IMR-90 (cell line): ENCODE results near the gene AMBRA1. TPM values are rescaled to one million over a fixed set of nuclear protein-coding genes. Genes with fewer than 3 reads are reported as not detected.
A peak's percentile ranks its signal among the peaks of the same experiment; 100 is the strongest.

Source experiments
- ATAC-seq: fragments of 200-7000 bp; cut with Tn5 transposase; 2 replicates; pipeline ENCODE4 v1.9.1; 2020; ENCODE audit warnings: low read depth, mild to moderate bottlenecking, moderate library complexity
- Bru-seq: library from RNA; stranded (reverse); fragments of 400-500 nt; gene quantifications from one replicate; lab custom pipeline; 2021; lab: Mats Ljungman, UMichigan
- BruChase-seq, 2 experiments: library from RNA; stranded (reverse); fragments of 400-500 nt; gene quantifications; one replicate each; lab custom pipeline; 2021; lab: Mats Ljungman, UMichigan
- BruUV-seq: library from RNA; stranded (reverse); fragments of 400-500 nt; replicated peaks from 2 replicates; lab custom pipeline; 2021; lab: Mats Ljungman, UMichigan
- CTCF ChIA-PET: fragments of 300-600 bp; formaldehyde crosslinking; extraction: SDS; loops from one replicate; lab custom pipeline; 2021; ENCODE audit warnings: antibody characterized with exemption; lab: Yijun Ruan, JAX
- POLR2A ChIA-PET: fragments of 300-600 bp; sonication (Branson Sonifier 250); formaldehyde crosslinking; loops from one replicate; lab custom pipeline; 2022; ENCODE audit warnings: antibody characterized with exemption; ENCODE audit not compliant: unreplicated experiment; lab: Charles Lee
- DNase-seq: peaks from one replicate; pipeline ENCODE4 v3.0.0; 2013
- H2AFZ ChIP-seq: replicated peaks from 2 replicates; pipeline ENCODE3; 2013; ENCODE audit warnings: low read length, mild to moderate bottlenecking; ENCODE audit not compliant: poor library complexity
- H2AK5ac ChIP-seq: 2 replicates; pipeline ENCODE4 v1.6.1; 2013; ENCODE audit warnings: low read depth, low read length, inconsistent platforms
- H2AK9ac ChIP-seq: replicated peaks from 2 replicates; pipeline ENCODE3; 2013; ENCODE audit warnings: mild to moderate bottlenecking, low read depth, low read length, moderate library complexity; ENCODE audit not compliant: poor library complexity
- H2BK120ac ChIP-seq: 2 replicates; pipeline ENCODE4 v1.6.1; 2013; ENCODE audit warnings: low read depth, low read length, inconsistent platforms
- H2BK15ac ChIP-seq: 3 replicates; pipeline ENCODE4 v1.6.1; 2013; ENCODE audit warnings: low read depth, low read length, inconsistent platforms
- H2BK20ac ChIP-seq: 2 replicates; pipeline ENCODE4 v1.6.1; 2013; ENCODE audit warnings: low read depth, mild to moderate bottlenecking, inconsistent platforms, low read length, moderate library complexity
- H2BK5ac ChIP-seq: 2 replicates; pipeline ENCODE4 v1.6.1; 2013; ENCODE audit warnings: mild to moderate bottlenecking, low read depth, low read length, inconsistent platforms; ENCODE audit not compliant: poor library complexity, severe bottlenecking
- H3K14ac ChIP-seq: replicated peaks from 2 replicates; pipeline ENCODE4 v1.6.1; 2013; ENCODE audit warnings: low read depth, low read length, inconsistent platforms
- H3K18ac ChIP-seq: 2 replicates; pipeline ENCODE4 v1.6.1; 2013; ENCODE audit warnings: low read depth, low read length, control low read depth
- H3K23ac ChIP-seq: 2 replicates; pipeline ENCODE4 v1.6.1; 2013; ENCODE audit warnings: low read depth, low read length, inconsistent platforms
- H3K27ac ChIP-seq: 2 replicates; pipeline ENCODE4 v1.5.1; 2013; ENCODE audit warnings: mild to moderate bottlenecking, control low read depth, low read length; ENCODE audit not compliant: insufficient read depth
- H3K27me3 ChIP-seq: 2 replicates; pipeline ENCODE4 v1.6.1; 2013; ENCODE audit warnings: low read length; ENCODE audit not compliant: control insufficient read depth, insufficient read depth
- H3K36me3 ChIP-seq: 2 replicates; pipeline ENCODE4 v1.6.1; 2013; ENCODE audit warnings: low read length, mixed read lengths; ENCODE audit not compliant: control insufficient read depth, insufficient read depth
- H3K4ac ChIP-seq: 2 replicates; pipeline ENCODE4 v1.6.1; 2013; ENCODE audit warnings: low read depth, low read length, inconsistent platforms
- H3K4me1 ChIP-seq: 2 replicates; pipeline ENCODE4 v1.6.1; 2013; ENCODE audit warnings: low read length, mixed read lengths; ENCODE audit not compliant: control insufficient read depth, insufficient read depth
- H3K4me2 ChIP-seq: 2 replicates; pipeline ENCODE4 v1.6.1; 2013; ENCODE audit warnings: low read depth, mild to moderate bottlenecking, control low read depth, low read length, moderate library complexity
- H3K4me3 ChIP-seq: 2 replicates; pipeline ENCODE4 v1.5.1; 2013; ENCODE audit warnings: low read depth, mild to moderate bottlenecking, control low read depth, low read length, moderate library complexity; ENCODE audit not compliant: insufficient read depth
- H3K56ac ChIP-seq: 2 replicates; pipeline ENCODE4 v1.6.1; 2013; ENCODE audit warnings: low read length, inconsistent platforms; ENCODE audit not compliant: insufficient read depth; ENCODE audit errors: extremely low read depth
- H3K79me1 ChIP-seq, 2 experiments: 2 replicates each; pipeline ENCODE4 v1.6.1; 2013; ENCODE audit warnings: low read length in 2 of 2, inconsistent platforms in 1 of 2, low read depth in 1 of 2
- H3K9ac ChIP-seq: 2 replicates; pipeline ENCODE4 v1.6.1; 2013; ENCODE audit warnings: low read depth, low read length, control low read depth
- H3K9me1 ChIP-seq: 2 replicates; pipeline ENCODE4 v1.6.1; 2013; ENCODE audit warnings: low read length, inconsistent platforms; ENCODE audit not compliant: insufficient read depth
- H3K9me3 ChIP-seq: 2 replicates; pipeline ENCODE4 v1.6.1; 2013; ENCODE audit warnings: low read length; ENCODE audit not compliant: control insufficient read depth, insufficient read depth
- H4K20me1 ChIP-seq: 2 replicates; pipeline ENCODE4 v1.6.1; 2013; ENCODE audit warnings: low read length, inconsistent platforms; ENCODE audit not compliant: insufficient read depth
- H4K5ac ChIP-seq: 2 replicates; pipeline ENCODE4 v1.6.1; 2013; ENCODE audit warnings: mild to moderate bottlenecking, low read depth, low read length, control low read depth
- H4K8ac ChIP-seq, 2 experiments: 2 replicates each; pipeline ENCODE4 v1.6.1; 2013; ENCODE audit warnings: low read depth in 2 of 2, low read length in 2 of 2, control low read depth in 1 of 2, inconsistent platforms in 1 of 2
- H4K91ac ChIP-seq: 2 replicates; pipeline ENCODE4 v1.6.1; 2013; ENCODE audit warnings: low read depth, low read length, inconsistent platforms; ENCODE audit not compliant: insufficient read depth
- BHLHE40 ChIP-seq: fragments of 150-350 bp; IDR thresholded peaks from 2 replicates; pipeline ENCODE4 v1.6.1; 2016; ENCODE audit warnings: mild to moderate bottlenecking, low read depth, low read length
- CEBPB ChIP-seq: IDR thresholded peaks from 2 replicates; pipeline ENCODE4 v1.6.1; 2012; ENCODE audit warnings: low read depth, low read length, improper control_type of control experiment
- FOS ChIP-seq: fragments of 150-350 bp; IDR thresholded peaks from 2 replicates; pipeline ENCODE4 v1.6.1; 2016; ENCODE audit warnings: low read depth, low read length
- MXI1 ChIP-seq: IDR thresholded peaks from 2 replicates; pipeline ENCODE4 v1.6.1; 2012; ENCODE audit warnings: low read depth, mild to moderate bottlenecking, low read length, moderate library complexity, borderline replicate concordance
- POLR2A ChIP-seq: IDR thresholded peaks from 2 replicates; pipeline ENCODE4 v1.6.1; 2012; ENCODE audit warnings: mild to moderate bottlenecking, low read depth, low read length
- RCOR1 ChIP-seq: IDR thresholded peaks from 2 replicates; pipeline ENCODE4 v1.6.1; 2012; ENCODE audit warnings: mild to moderate bottlenecking, low read length, improper control_type of control experiment; ENCODE audit not compliant: insufficient replicate concordance
- WGBS, 2 experiments: methylation state at CpG; one replicate each; pipeline versions ENCODE4 v1.1.5 to v1.1.7; 2013; ENCODE audit warnings: missing lambda C conversion rate in 2 of 2; ENCODE audit not compliant: insufficient read length in 1 of 2; ENCODE audit errors: extremely low coverage in 2 of 2; 5-methylcytosine and 5-hydroxymethylcytosine counted together
- dilution Hi-C: fragments of 300-500 bp; cut with HindIII; formaldehyde crosslinking; loops from one replicate; pipeline ENCODE4 v1.14.3; 2018; ENCODE audit warnings: low sequenced_read_pairs; ENCODE audit not compliant: unreplicated experiment
- in situ Hi-C: fragments of 300-500 bp; cut with MboI; formaldehyde crosslinking; loops from 3 replicates; pipeline ENCODE4 v1.14.3; 2019; ENCODE audit warnings: low sequenced_read_pairs, inconsistent platforms, mixed read lengths
- intact Hi-C: fragments of 100-400 bp; cut with micrococcal nuclease; formaldehyde crosslinking; loops from 2 replicates; pipeline ENCODE4 v1.10.0; 2022
- long read RNA-seq: library from polyadenylated mRNA; unstranded; transcript quantifications from one replicate; pipeline ENCODE4 v2.0.0, GENCODE V29; 2021; ENCODE audit not compliant: unreplicated experiment
- polyA plus RNA-seq, 3 experiments: library from polyadenylated mRNA; depleted of rRNA; stranded (reverse); fragments of >200 nt; gene quantifications; 2 replicates each; pipeline ENCODE4 v1.2.3, GENCODE V29; 2012; ENCODE audit warnings: low replicate concordance in 1 of 3
- total RNA-seq: library from RNA; depleted of rRNA; stranded (reverse); fragments of >200 nt; gene quantifications from 2 replicates; pipeline ENCODE4 v1.2.3, GENCODE V29; 2012; rRNA removed

AMBRA1 gene
- total RNA-seq (16.7 and 18.3 TPM in 2 replicates), polyA plus RNA-seq (2012; rRNA removed) (9.4 and 10.2 TPM in 2 replicates), Bru-seq, nascent RNA (percentile 84 among the genes with signal in this experiment), BruChase-seq, experiment 1, labeled RNA remaining after a 6-hour chase (percentile 85 among the genes with signal in this experiment), BruChase-seq, experiment 2, labeled RNA remaining after a 2-hour chase (percentile 77 among the genes with signal in this experiment)
- polyA plus RNA-seq (2012; cell fraction: cytosol; rRNA removed): 7.7 and 12.2 TPM in 2 replicates
- 12.0 and 26.1 TPM in 2 replicates for polyA plus RNA-seq (2012; cell fraction: nucleus; rRNA removed; ENCODE audit: low replicate concordance)
- long read RNA-seq, full-length matches to known transcripts: 2 of 7 reads
- long read RNA-seq, partial matches to known transcripts: 3 of 7 reads
- long read RNA-seq, other reads (novel, unspliced or antisense): 2 of 7 reads

DNA sequence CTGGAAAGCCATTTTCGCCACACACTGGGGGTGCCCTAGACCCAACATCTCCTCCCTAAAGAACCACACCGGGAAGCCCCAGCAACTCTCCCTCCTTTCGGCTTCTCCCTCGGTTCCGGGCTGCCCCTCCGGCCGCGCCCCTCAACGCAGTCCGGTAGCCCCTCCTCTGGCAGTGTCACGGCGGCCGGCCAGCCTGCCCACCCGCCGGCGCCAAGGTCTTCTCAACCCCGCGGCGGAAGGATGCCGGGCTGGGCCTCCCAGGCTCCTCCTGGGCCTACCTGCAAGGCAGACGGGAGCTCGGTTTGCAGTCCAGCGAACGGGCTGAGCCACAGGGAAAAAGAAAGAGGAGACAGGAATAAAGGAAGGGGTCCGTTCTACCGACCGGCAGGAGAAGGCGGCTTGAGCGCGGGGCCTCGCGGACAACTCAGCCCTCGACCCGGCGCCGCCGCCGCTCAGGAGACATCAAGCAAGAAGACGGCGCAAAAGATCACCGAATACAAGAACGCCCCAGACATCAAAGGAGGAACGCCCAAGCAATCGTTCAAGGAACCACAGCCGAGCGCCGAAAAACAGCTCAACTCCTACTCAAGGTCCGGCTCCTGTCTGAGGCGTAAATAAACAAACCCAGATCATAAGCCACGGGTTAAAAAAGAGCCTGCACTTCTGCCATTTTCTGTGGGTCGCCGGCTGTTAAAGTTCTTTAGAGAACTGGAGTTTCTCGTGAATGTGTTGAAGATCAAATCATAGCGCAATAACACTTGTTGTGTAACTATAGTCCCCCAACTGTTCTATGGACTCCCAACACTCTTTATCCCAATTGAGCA, at the start of gene AMBRA1:
AMBRA1 (minus strand) TSS at position 474 of the 824 bp plus-strand sequence. CDS start 45,643 bp downstream, outside the sequence.
- Histone ChIP-seq H3K18ac (peak within 1 kb of the TSS; percentile 14; the same call in 1 of the 2 replicates), H2AK9ac (peak within 1 kb of the TSS; percentile 95), H4K5ac (peak within 1 kb of the TSS; percentile 83), H4K8ac (peak within 1 kb of the TSS; percentile 71 to 89), H2BK20ac (0 out of 2 replicates have a peak within 1 kb of the TSS, but pooled peaks have one; percentile 11), H2BK120ac (peak within 1 kb of the TSS; percentile 4; the same call in 1 of the 2 replicates), H3K27me3 (no peaks in the 10 kb centered on the region), H3K4ac (peak within 1 kb of the TSS; percentile 85), H2BK5ac (peak within 1 kb of the TSS; percentile 44), H4K91ac (peak within 1 kb of the TSS; percentile 22; the same call in 1 of the 2 replicates), H2AK5ac (peak within 1 kb of the TSS; percentile 61), H3K79me1 (peaks cover 4 to 33% of the 10 kb centered on the region in 2 experiments; a peak in 3 of 4 replicates), H3K9me3 (no peaks in the 10 kb centered on the region), H3K36me3 (no peaks in the 10 kb centered on the region), H2AFZ (peak within 1 kb of the TSS; percentile 92), H3K23ac (peak within 1 kb of the TSS; percentile 47), H3K4me3 (peak within 1 kb of the TSS; percentile 76), H3K56ac (peak within 1 kb of the TSS; percentile 5; the same call in 1 of the 2 replicates), H3K14ac (peak within 1 kb of the TSS; percentile 84), H3K9ac (peak within 1 kb of the TSS; percentile 83), H3K27ac (peak within 1 kb of the TSS; percentile 77), H3K9me1 (no peaks in the 10 kb centered on the region), H3K4me1 (peaks cover 4% of the 10 kb centered on the region; the same call in 1 of the 2 replicates), H4K20me1 (peaks cover 23% of the 10 kb centered on the region), H3K4me2 (peak within 1 kb of the TSS; percentile 99), H2BK15ac (no peak within 1 kb of the TSS)
- TSS peak; percentile 37 for BruUV-seq
- in situ Hi-C loops (no loop called here), dilution Hi-C loops (no loop called here), intact Hi-C loops (no loop called here)
- TF ChIP-seq CEBPB (0 out of 2 replicates have a peak, but pooled peaks have one; percentile 6), BHLHE40 (no peak), RCOR1 (peak; percentile 36), FOS (no peak), POLR2A (peak; percentile 75; the same call in 1 of the 2 replicates), MXI1 (no peak)
- DNase-seq: peak; percentile 92
- ChIA-PET CTCF (interaction anchor here (0.6 kb wide), 1 partner anchor 69 kb away, joined by 4 read pairs; no protein-coding TSS in a partner anchor), POLR2A (no interaction called here)
- WGBS, 2 experiments: 0% methylated on average over 14 of the region's 54 CpGs; no CpG with 5 or more reads in 1 of the 2 experiments
- peak; percentile 98 for ATAC-seq
